ENCODE measurements around the gene GNPDA1. TPM values are rescaled to one million over a fixed set of nuclear protein-coding genes. Genes with fewer than 3 reads are reported as not detected.

The GNPDA1 gene
- total RNA-seq, 1 donor from 2014 or later: 30.0 TPM

- intact Hi-C loops (cut with micrococcal nuclease): no loop called here
Observed at GRCh38 chr5:141997358-141997960, 15.4 kb downstream of the GNPDA1 start.

GRCh38 chr5:141995656-141996055, 17.2 kb downstream of the GNPDA1 start:
- intact Hi-C loops (cut with micrococcal nuclease): no loop called here

DNA sequence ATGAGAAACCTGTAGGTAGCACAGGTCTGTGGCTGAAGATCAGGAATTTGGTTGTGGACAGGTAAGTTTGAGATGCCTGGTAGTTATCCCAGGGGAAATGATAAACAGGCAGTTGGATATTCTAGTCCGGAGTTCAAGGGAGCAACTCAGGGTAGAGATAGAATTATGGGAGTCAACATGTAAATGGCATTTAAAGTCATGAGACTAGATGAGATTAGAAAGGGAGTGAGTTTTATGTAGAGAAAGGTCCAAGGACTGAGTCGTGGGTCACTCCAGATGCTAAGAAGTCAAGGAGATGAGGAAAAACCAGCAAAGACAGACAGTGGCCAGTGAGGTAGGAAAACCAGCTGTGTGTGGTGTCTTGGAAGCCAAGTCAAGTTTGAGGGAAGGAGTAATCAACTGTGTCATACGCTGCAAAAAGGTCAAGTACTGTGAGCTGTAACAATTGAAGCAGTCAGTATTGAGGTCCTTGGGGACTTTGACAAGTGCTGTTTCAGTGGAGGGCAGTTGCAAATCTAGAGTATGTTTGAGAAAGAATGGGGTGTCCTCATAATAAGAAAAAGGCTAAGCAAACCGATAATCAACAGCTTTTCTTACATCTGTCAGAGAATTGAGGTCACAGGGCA, 18.2 kb downstream of the GNPDA1 start:
- intact Hi-C loops (cut with micrococcal nuclease): no loop called here

DNA sequence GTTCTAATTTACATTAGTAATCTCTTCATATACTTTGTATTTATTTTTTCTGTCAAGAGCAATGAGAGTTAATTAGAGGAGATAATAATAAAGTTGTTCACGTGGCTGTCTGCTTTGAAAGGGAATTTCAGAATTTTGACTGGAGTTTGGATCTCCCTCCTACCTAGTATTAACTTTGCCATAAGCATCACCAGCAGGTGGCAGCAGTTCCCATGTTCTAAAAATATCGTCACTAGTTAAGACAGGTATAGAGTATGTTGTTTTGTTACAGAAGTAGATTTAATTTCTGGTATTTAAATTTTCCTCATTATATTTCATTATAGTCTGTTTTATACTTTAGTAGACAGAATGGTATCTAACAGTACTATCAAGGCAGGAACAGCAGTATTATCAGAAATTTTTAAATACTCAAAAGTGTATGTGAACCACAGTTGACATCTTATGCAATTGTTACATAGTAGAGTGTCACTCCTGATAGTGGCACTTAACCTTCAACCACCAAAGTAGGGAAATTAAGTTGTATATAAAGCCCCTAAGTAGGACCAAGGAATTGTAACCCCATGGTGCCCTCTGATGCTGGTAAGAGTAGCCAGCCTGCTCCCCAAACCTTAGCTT, 20.4 kb downstream of the GNPDA1 start:
- intact Hi-C loops (cut with micrococcal nuclease): loop anchor here (1.0 kb wide), 3 partner anchors 23 to 153 kb away; no protein-coding TSS in a partner anchor

- intact Hi-C loops (cut with micrococcal nuclease): no loop called here
Observed at GRCh38 chr5:141989720-141990119, 23.1 kb downstream of the GNPDA1 start.

GRCh38 chr5:141986072-141986471, 26.8 kb downstream of the GNPDA1 start:
- intact Hi-C loops (cut with micrococcal nuclease): no loop called here

DNA sequence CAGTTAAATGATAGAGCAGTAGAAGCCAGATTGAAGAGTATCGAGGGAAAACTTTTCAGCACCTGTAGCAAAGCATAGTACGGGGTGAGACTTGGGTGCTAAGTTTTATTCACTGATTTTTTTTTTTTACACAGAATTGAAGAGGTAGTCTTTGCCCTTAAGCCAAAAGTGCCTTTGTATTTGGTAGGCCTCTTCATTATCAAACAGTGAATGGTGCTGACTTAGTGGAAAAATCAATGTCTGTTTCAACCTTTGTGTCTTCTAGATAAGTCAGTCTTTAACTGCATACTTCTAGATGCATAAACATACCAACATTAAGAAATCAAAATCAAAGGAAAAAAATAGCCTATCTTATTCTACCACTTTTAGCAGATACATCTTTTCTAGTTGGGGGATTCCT, 30.2 kb downstream of the GNPDA1 start:
- intact Hi-C loops (cut with micrococcal nuclease): no loop called here

DNA sequence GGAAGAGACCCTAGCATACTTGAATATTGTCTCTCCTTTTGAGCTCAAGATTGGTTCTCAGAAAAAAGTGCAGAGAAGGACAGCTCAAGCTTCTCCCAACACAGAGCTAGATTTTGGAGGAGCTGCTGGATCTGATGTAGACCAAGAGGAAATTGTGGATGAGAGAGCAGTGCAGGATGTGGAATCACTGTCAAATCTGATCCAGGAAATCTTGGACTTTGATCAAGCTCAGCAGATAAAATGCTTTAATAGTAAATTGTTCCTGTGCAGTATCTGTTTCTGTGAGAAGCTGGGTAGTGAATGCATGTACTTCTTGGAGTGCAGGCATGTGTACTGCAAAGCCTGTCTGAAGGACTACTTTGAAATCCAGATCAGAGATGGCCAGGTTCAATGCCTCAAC, 34.4 kb downstream of the GNPDA1 start:
- intact Hi-C loops (cut with micrococcal nuclease): no loop called here

GRCh38 chr5:141976176-141976575, 36.7 kb downstream of the GNPDA1 start:
- intact Hi-C loops (cut with micrococcal nuclease): no loop called here

DNA sequence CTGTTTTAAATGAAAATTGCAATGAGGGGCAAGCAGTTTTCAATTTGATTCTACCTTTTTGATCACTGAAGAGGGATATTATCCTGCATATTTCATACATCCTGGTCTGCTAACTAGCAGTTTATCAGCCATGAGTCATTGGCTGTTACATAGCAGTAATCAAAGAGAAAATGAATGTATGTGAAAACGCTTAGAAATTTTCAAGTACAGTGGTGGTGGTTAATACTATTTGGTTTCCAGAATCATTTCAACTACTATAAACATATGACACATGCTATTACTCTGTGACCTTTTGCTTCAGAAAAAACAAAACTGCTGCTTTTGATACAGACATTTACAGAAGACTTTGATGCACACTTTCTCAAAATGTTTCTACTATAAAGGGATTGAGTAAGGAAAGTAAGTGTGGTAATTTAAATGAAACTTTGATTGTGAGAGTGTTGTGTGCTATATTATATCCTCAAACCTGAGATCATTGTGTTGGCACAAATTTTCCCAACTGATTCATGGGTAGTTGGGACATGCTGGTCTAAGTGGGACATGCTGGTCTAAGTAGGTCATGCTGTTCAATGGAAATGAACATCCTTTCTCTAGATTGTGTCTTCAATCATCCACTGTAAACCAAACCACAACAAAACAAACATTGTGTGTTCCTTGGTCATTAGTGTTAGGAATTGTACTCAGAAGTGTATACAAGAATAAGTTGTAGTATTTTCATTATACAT, 38.8 kb downstream of the GNPDA1 start:
- intact Hi-C loops (cut with micrococcal nuclease): no loop called here

- intact Hi-C loops (cut with micrococcal nuclease): loop anchor here (1.0 to 2.0 kb wide), 7 partner anchors 10 to 387 kb away; partner anchors contain the start of gene DELE1
Observed at GRCh38 chr5:141969783-141970771, 42.8 kb downstream of the GNPDA1 start.

DNA sequence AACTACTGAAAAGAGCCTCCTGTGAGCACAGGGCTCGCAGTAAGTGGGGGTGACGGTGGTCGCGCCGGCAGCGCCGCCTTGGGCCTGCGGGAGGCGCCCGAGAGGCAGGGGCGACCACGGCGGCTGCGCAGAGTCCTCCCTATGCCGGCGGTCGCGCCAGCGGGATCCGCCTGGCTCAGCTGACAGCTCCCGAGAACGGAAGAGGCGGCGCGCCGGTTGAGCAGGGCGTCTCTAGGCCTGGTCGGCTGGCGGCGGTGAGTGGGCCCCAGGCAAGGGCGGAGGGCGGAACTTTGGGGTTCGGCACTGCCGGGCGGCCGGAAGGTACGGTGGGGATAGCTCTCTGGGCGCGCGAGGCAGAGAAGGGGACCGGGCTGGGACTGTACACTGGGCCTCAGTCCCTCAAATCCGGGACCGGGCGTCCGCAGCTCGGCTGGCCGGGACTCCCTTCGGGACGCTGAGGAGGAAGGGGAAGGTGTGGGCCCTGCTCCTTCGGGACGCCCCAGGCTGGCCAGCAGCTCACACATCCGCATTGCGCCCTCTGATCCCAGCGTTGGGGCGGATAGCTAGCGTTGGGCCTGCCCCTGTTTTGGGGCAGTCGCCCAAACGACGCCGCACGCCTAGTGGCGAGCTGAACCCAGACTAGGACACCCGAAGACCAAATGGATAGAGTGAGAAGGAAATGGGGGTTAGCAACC, 43.8 kb downstream of the GNPDA1 start, which contains the start of gene RNF14:
TSS of gene RNF14 (plus strand) at position 192 of the 695 bp plus-strand sequence. CDS start 4,484 bp downstream, outside the sequence.
- intact Hi-C loops (cut with micrococcal nuclease): loop anchor here (1.0 to 2.0 kb wide), 7 partner anchors 9 to 388 kb away; partner anchors contain the start of gene DELE1

DNA sequence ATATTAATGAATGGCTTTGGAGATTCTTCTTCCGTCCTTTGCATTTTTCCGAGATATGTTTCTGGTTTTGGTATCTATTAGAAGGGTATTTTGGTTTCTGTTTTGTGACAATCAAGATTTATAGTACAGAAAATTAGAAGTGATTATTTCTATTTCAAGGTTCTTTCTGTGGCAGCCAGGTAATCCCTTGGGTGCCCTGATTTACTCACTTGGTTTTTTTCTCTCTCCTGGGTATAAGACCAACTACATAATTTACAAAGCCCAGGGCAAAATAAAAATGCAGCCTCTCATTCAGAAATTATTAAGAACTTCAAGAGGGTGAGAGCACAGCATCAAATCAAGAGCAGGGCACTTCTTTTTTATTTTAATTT, 45.9 kb downstream of the GNPDA1 start:
- intact Hi-C loops (cut with micrococcal nuclease): no loop called here

GRCh38 chr5:141966275-141966962, 46.4 kb downstream of the GNPDA1 start:
- intact Hi-C loops (cut with micrococcal nuclease): no loop called here

GRCh38 chr5:141965071-141965470, 47.8 kb downstream of the GNPDA1 start:
- intact Hi-C loops (cut with micrococcal nuclease): no loop called here

GRCh38 chr5:141963701-141964100, 49.1 kb downstream of the GNPDA1 start:
- intact Hi-C loops (cut with micrococcal nuclease): no loop called here

GRCh38 chr5:141961466-141961865, 51.4 kb downstream of the GNPDA1 start:
- intact Hi-C loops (cut with micrococcal nuclease): no loop called here

DNA sequence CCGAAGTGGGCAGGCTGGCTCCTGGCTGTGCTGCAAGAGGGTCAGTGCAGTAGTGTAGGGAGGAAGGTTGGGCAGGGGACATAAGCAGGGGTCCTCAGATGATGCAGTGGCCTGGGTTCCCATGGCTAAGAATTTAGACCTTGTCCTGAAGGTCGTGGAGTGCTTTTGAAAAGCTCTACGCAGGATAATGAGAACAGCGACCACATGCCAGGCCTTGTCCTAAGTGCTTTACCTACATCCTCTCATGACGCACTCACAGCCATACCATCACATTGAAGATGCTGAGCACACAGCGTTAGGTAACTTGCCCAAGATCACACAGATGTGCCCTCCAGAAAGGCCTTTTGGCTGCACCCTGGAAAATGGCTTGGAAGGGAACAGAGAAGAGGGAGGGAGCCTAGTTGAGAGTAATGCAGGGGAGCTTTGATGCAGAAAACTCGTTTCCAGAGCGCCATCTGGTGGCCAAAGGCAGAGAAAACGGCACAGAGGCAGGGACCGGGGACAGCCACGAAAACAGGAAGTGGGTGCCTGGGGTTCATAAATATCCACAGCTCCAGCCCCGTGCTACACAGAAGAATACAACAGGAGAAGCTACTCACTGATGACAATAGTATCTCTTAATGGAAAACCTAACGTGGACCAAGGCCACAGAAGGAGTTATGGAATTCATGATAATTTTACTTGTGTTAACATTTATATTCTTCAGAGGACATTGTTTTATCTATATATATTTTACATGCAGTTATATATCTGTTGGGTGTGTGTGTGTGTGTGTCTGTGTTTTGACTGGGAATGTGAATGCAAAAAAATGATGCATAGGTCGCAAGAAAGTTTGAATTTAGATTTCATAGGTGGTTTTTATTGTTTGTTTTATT, 52.1 kb downstream of the GNPDA1 start:
- intact Hi-C loops (cut with micrococcal nuclease): loop anchor here (1.0 kb wide), 7 partner anchors 9 to 295 kb away; partner anchors contain the start of gene RNF14

Data from T-helper 2 cell treated with Interferon-gamma antibody and Interleukin-4, amounts not matched to agents 100 ng/mL and 5 ng/mL, for 36 hours (primary cell).